ENCODE measurements around the gene REX1BD.
"Not testable (repeated sequence)": the region's sequence is repeated elsewhere in the genome, so short reads cannot be mapped to it uniquely, and the experiment has no call there.

The REX1BD gene

GRCh38 chr19:18577365-18577914, 11.2 kb upstream of the REX1BD start:
- DNase-seq (ENCODE audit: low spot score): no peak

- no peak for DNase-seq (ENCODE audit: low spot score)
Observed at GRCh38 chr19:18580311-18580710, 8.3 kb upstream of the REX1BD start.

- no peak for DNase-seq (ENCODE audit: low spot score)
Observed at GRCh38 chr19:18586306-18586705, 2.3 kb upstream of the REX1BD start.

- no peak for DNase-seq (ENCODE audit: low spot score)
Observed at GRCh38 chr19:18587561-18587960, 1.0 kb upstream of the REX1BD start.

- DNase-seq (ENCODE audit: low spot score): no peak
Observed at GRCh38 chr19:18587962-18588610, 512 bp upstream of the REX1BD start.

GRCh38 chr19:18589380-18590272, 1.0 kb downstream of the REX1BD start:
- DNase-seq (ENCODE audit: low spot score): peak; percentile 90

- DNase-seq (ENCODE audit: low spot score): peak; percentile 99
Observed at GRCh38 chr19:18590273-18591272, 2.0 kb downstream of the REX1BD start.

- DNase-seq (ENCODE audit: low spot score): no peak
Observed at GRCh38 chr19:18591735-18592385, 3.3 kb downstream of the REX1BD start.

GRCh38 chr19:18592732-18593131, 4.1 kb downstream of the REX1BD start:
- DNase-seq (ENCODE audit: low spot score): not testable (repeated sequence)

GRCh38 chr19:18593367-18594095, 4.9 kb downstream of the REX1BD start:
- no peak for DNase-seq (ENCODE audit: low spot score)

- DNase-seq (ENCODE audit: low spot score): peak; percentile 69
Observed at GRCh38 chr19:18594096-18594823, 5.7 kb downstream of the REX1BD start.

GRCh38 chr19:18594824-18595373, 6.3 kb downstream of the REX1BD start:
- no peak for DNase-seq (ENCODE audit: low spot score)

GRCh38 chr19:18595475-18595874, 6.9 kb downstream of the REX1BD start:
- DNase-seq (ENCODE audit: low spot score): no peak

GRCh38 chr19:18596752-18597157, 8.2 kb downstream of the REX1BD start:
- DNase-seq (ENCODE audit: low spot score): peak; percentile 79

GRCh38 chr19:18597809-18598660, 9.4 kb downstream of the REX1BD start:
- peak; percentile 75 for DNase-seq (ENCODE audit: low spot score)

GRCh38 chr19:18599485-18599884, 10.9 kb downstream of the REX1BD start:
- no peak for DNase-seq (ENCODE audit: low spot score)

GRCh38 chr19:18600692-18601397, 12.2 kb downstream of the REX1BD start:
- DNase-seq (ENCODE audit: low spot score): not testable (repeated sequence)
